Heart left ventricle (tissue), 16 donors: ENCODE measurements around the gene MEG3. TPM values are rescaled to one million over a fixed set of nuclear protein-coding genes. Genes with fewer than 3 reads are reported as not detected.
A peak's percentile ranks its signal among the peaks of the same experiment; 100 is the strongest.

Experiments used
- ATAC-seq, 4 donors: fragments of 200-7000 bp; cut with Tn5 transposase; one replicate each; pipeline ENCODE4 v1.9.1; 2020 to 2022; ENCODE audit warnings: moderate library complexity in 4 of 4, mild to moderate bottlenecking in 3 of 4, moderate number of reproducible peaks in 1 of 4
- DNase-seq, 5 donors: peaks; one replicate each; pipeline ENCODE4 v3.0.0-alpha.2; 2020
- H3K27ac ChIP-seq, 12 donors: fragments of 200-600 bp; sonication (generic) in 4 of 12; one replicate each; pipeline versions ENCODE4 v1.5.0 to v1.8.0; 2016 to 2022; ENCODE audit warnings: mild to moderate bottlenecking in 2 of 12
- H3K27me3 ChIP-seq, 9 donors: fragments of 200-600 bp; sonication (generic) in 2 of 9; one replicate each; pipeline versions ENCODE4 v1.5.1 to v1.8.0; 2016 to 2022; ENCODE audit warnings: mild to moderate bottlenecking in 3 of 9
- H3K36me3 ChIP-seq, 9 donors: fragments of 200-600 bp; sonication (generic) in 2 of 9; one replicate each; pipeline versions ENCODE4 v1.5.0 to v1.8.0; 2018 to 2022; ENCODE audit warnings: mild to moderate bottlenecking in 2 of 9
- H3K4me1 ChIP-seq, 12 donors: fragments of 200-600 bp; sonication (generic) in 4 of 12; one replicate each; pipeline versions ENCODE4 v1.5.0 to v1.8.0; 2016 to 2022; ENCODE audit warnings: mild to moderate bottlenecking in 3 of 12
- H3K4me3 ChIP-seq, 12 donors: fragments of 200-600 bp; sonication (generic) in 4 of 12; one replicate each; pipeline versions ENCODE4 v1.5.0 to v1.8.0; 2017 to 2022; ENCODE audit warnings: mild to moderate bottlenecking in 9 of 12, moderate library complexity in 4 of 12
- H3K9me3 ChIP-seq, 12 donors: fragments of 200-600 bp; sonication (generic) in 4 of 12; one replicate each; pipeline versions ENCODE4 v1.5.0 to v1.8.0; 2016 to 2022; ENCODE audit warnings: mild to moderate bottlenecking in 1 of 12
- CTCF ChIP-seq, 12 donors: fragments of 200-600 bp; sonication (generic) in 4 of 12; IDR thresholded peaks; one replicate each; pipeline versions ENCODE4 v1.5.0 to v1.8.0; 2018 to 2022; ENCODE audit warnings: antibody characterized with exemption in 12 of 12, mild to moderate bottlenecking in 5 of 12
- POLR2A ChIP-seq, 2 donors: fragments of 450-650 bp; IDR thresholded peaks; one replicate each; pipeline ENCODE4 v1.6.1; 2017; ENCODE audit warnings: antibody characterized with exemption in 2 of 2, mild to moderate bottlenecking in 2 of 2, moderate library complexity in 2 of 2
- WGBS, 4 donors: extraction: QIAGEN DNeasy Blood & Tissue Kit in 2 of 4; methylation state at CpG; one replicate each; pipeline versions ENCODE4 v1.1.5 to v1.1.7; 2013 to 2018; 5-methylcytosine and 5-hydroxymethylcytosine counted together
- intact Hi-C, 10 donors: fragments of 100-400 bp; cut with DNase I; formaldehyde crosslinking; loops; one replicate each; pipeline versions ENCODE4 v1.11.1 to v1.14.2; 2022
- polyA plus RNA-seq, 2 donors: library from polyadenylated mRNA; stranded (reverse); fragments of 200-250 nt; gene quantifications; one replicate each; pipeline ENCODE4 v1.2.3, GENCODE V29; 2013
- total RNA-seq, 9 donors: library from RNA; depleted of rRNA in 2 of 9; stranded (reverse); fragments of >200 nt in 2 of 9; fragmentation: NEBNext Ultra II Directional in 3 of 9; extraction: Animal tissue kit (Norgen Biotek cat#: 25700) in 3 of 9; gene quantifications; one replicate each; pipeline versions ENCODE4 v1.1.0 to v1.2.4, GENCODE V29; 2016 to 2023
- donor health status: ischemic (EF 13 %, LVEDD 7.1; RV severe dilation, severe dysfunction).
- donor health status: healthy with polysubstance abuse.
- donor health status: DM: no; HTN: yes; CAD: no.
- donor health status: DM: no; HTN: no; CAD: no.
- donor health status: ischemic (EF 25% LVEDD 6.9; RV normal size, moderate dysfunction).
- donor health status: ischemic (EF 25% LVEDD 5.7; RV mildly dilated, moderate dysfunction).
- donor health status: healthy.
- donor health status: DM: yes; HTN: yes; CAD: no.
- donor health status: ischemic (EF 35%, LVEDD 5.7; RV mildly dilated, moderate dysfunction).
- donor health status: nonischemic (EF 11% LVEDD 7.7; RV severe dilation, severe dysfunction).
- donor health status: DM: yes; HTN: yes; CAD: no.
- donor health status: PGD.
- donor health status: ischemic (EF 29% LVEDD 5.4; RV normal size, mild dysfunction).
- donor health status: nonischemic (EF 23%, LVEDD 6.1; RV moderate dilation, normal function).

The MEG3 gene
- total and polyA plus RNA-seq, 11 donors = 3.6 to 37.7 (median 9.9) TPM

GRCh38 chr14:100777818-100778525 lies 47.9 kb upstream of the MEG3 start:
- Histone ChIP-seq H3K4me1 (no peaks in the 10 kb centered on the region), H3K27ac (no peak overlapping the region), H3K9me3 (no peaks in the 10 kb centered on the region), H3K4me3 (no peak overlapping the region), H3K27me3 (peaks cover 0 to 7% (median 0%) of the 10 kb centered on the region in 9 donors), H3K36me3 (no peaks in the 10 kb centered on the region)
- intact Hi-C loops = no loop called here
- DNase-seq = peak in 1 of 5 donors; percentile 33
- TF ChIP-seq CTCF (IDR thresholded peaks at IDR 0.05) (no peak), POLR2A (IDR thresholded peaks at IDR 0.05) (no peak)
- ATAC-seq = no peak
- WGBS, 4 donors = 81 to 84% (median 84%) methylated on average over 22 of the region's 22 CpGs

- TF ChIP-seq POLR2A (IDR thresholded peaks at IDR 0.05) = no peak
- TF ChIP-seq CTCF (IDR thresholded peaks at IDR 0.05) = no peak
- WGBS, 4 donors = 78 to 86% (median 81%) methylated on average over 5 to 7 of the region's 7 CpGs
- no peaks in the 10 kb centered on the region for H3K9me3 ChIP-seq
- ATAC-seq (no peak), DNase-seq (peak in 1 of 5 donors; percentile 11)
- H3K27me3 ChIP-seq = peaks cover 0 to 7% (median 0%) of the 10 kb centered on the region in 9 donors
- H3K4me3 ChIP-seq = no peak overlapping the region
- no peaks in the 10 kb centered on the region for H3K4me1 ChIP-seq
- intact Hi-C loops = no loop called here
- no peaks in the 10 kb centered on the region for H3K36me3 ChIP-seq
- no peak overlapping the region for H3K27ac ChIP-seq
Measured at GRCh38 chr14:100778526-100778882, 47.4 kb upstream of the MEG3 start.

GRCh38 chr14:100778951-100779690 lies 46.8 kb upstream of the MEG3 start:
- WGBS, 4 donors = 82 to 92% (median 87%) methylated on average over 17 to 24 of the region's 24 CpGs
- TF ChIP-seq POLR2A (IDR thresholded peaks at IDR 0.05) = no peak
- TF ChIP-seq CTCF (IDR thresholded peaks at IDR 0.05) = no peak
- Histone ChIP-seq H3K9me3 (no peaks in the 10 kb centered on the region), H3K4me1 (no peaks in the 10 kb centered on the region), H3K27me3 (peaks cover 0 to 7% (median 0%) of the 10 kb centered on the region in 9 donors), H3K36me3 (no peaks in the 10 kb centered on the region), H3K27ac (no peak overlapping the region), H3K4me3 (no peak overlapping the region)
- ATAC-seq (no peak), DNase-seq (peak in 1 of 5 donors; percentile 37)
- intact Hi-C loops = no loop called here

- intact Hi-C loops = no loop called here
- peak in 1 of 5 donors; percentile 51 for DNase-seq
- H3K4me1 ChIP-seq = no peaks in the 10 kb centered on the region
- TF ChIP-seq CTCF (IDR thresholded peaks at IDR 0.05) (no peak), POLR2A (IDR thresholded peaks at IDR 0.05) (no peak)
- no peak for ATAC-seq
- peaks cover 0 to 7% (median 0%) of the 10 kb centered on the region in 9 donors for H3K27me3 ChIP-seq
- H3K27ac ChIP-seq = no peak overlapping the region
- no peak overlapping the region for H3K4me3 ChIP-seq
- no peaks in the 10 kb centered on the region for H3K9me3 ChIP-seq
- H3K36me3 ChIP-seq = no peaks in the 10 kb centered on the region
- 91 to 96% (median 93%) methylated on average over 13 of the region's 13 CpGs for WGBS, 4 donors
Measured at GRCh38 chr14:100779691-100780080, 46.2 kb upstream of the MEG3 start.
